Neural cell (in vitro differentiated cells): ENCODE measurements around the gene DKC1. TPM values are rescaled to one million over a fixed set of nuclear protein-coding genes. Genes with fewer than 3 reads are reported as not detected.

Experiments
- H2AFZ ChIP-seq: fragments of 200-600, 300-800 bp; sonication (generic), shearing (Covaris generic); 2 replicates; pipeline ENCODE4 v1.6.0; 2014; ENCODE audit warnings: low read depth, mild to moderate bottlenecking, antibody characterized with exemption, low read length, moderate library complexity
- H3F3A ChIP-seq: fragments of 200-600 bp; shearing (Covaris generic); 2 replicates; pipeline ENCODE4 v1.6.1; 2016; ENCODE audit warnings: mild to moderate bottlenecking, moderate library complexity, mixed read lengths, antibody characterized with exemption, low read length; ENCODE audit not compliant: insufficient read depth, poor library complexity, severe bottlenecking
- H3K27ac ChIP-seq: fragments of 200-600, 300-800 bp; sonication (generic), shearing (Covaris generic); 2 replicates; pipeline ENCODE4 v1.5.1; 2014; ENCODE audit warnings: mild to moderate bottlenecking, low read length, moderate library complexity
- H3K27me3 ChIP-seq: fragments of 300-800, 200-600 bp; sonication (generic), shearing (Covaris generic); 2 replicates; pipeline ENCODE4 v1.6.0; 2014; ENCODE audit warnings: mild to moderate bottlenecking, low read depth, low read length, moderate library complexity; ENCODE audit not compliant: insufficient read depth
- H3K36me3 ChIP-seq: fragments of 300-800, 200-600 bp; sonication (generic), shearing (Covaris generic); 2 replicates; pipeline ENCODE4 v1.5.1; 2014; ENCODE audit warnings: mild to moderate bottlenecking, antibody characterized with exemption, low read length, moderate library complexity; ENCODE audit not compliant: insufficient read depth
- H3K4me2 ChIP-seq: fragments of 300-800, 200-600 bp; sonication (generic), shearing (Covaris generic); 2 replicates; pipeline ENCODE4 v1.6.0; 2014; ENCODE audit warnings: mild to moderate bottlenecking, low read length
- H3K4me3 ChIP-seq: fragments of 300-800, 200-600 bp; sonication (generic), shearing (Covaris generic); 2 replicates; pipeline ENCODE4 v1.5.1; 2014; ENCODE audit warnings: mild to moderate bottlenecking, low read length, moderate library complexity
- H3K79me2 ChIP-seq: fragments of 200-600 bp; shearing (Covaris generic); replicated peaks from 2 replicates; pipeline ENCODE4 v1.6.0; 2014; ENCODE audit warnings: mild to moderate bottlenecking, low read length, moderate library complexity; ENCODE audit not compliant: insufficient read depth
- H3K9ac ChIP-seq: fragments of 300-800, 200-600 bp; sonication (generic), shearing (Covaris generic); 2 replicates; pipeline ENCODE4 v1.6.1; 2016; ENCODE audit warnings: mild to moderate bottlenecking, low read length, mixed read lengths
- H3K9me2 ChIP-seq: fragments of 200-600 bp; shearing (Covaris generic); 2 replicates; pipeline ENCODE4 v1.6.1; 2016; ENCODE audit warnings: mild to moderate bottlenecking, low read length, mixed read lengths; ENCODE audit not compliant: insufficient read depth
- H3K9me3 ChIP-seq: fragments of 200-600, 300-800 bp; sonication (generic), shearing (Covaris generic); 2 replicates; pipeline ENCODE4 v1.6.1; 2016; ENCODE audit warnings: mild to moderate bottlenecking, mixed run types, low read length, moderate library complexity, mixed read lengths
- H4K20me1 ChIP-seq: fragments of 200-600 bp; shearing (Covaris generic); 2 replicates; pipeline ENCODE4 v1.6.1; 2016; ENCODE audit warnings: mild to moderate bottlenecking, mixed run types; ENCODE audit not compliant: insufficient read depth
- EP300 ChIP-seq: fragments of 450-650 bp; conservative IDR thresholded peaks from 2 replicates; pipeline ENCODE4 v1.6.1; 2014; ENCODE audit warnings: antibody characterized with exemption, mild to moderate bottlenecking, moderate library complexity; ENCODE audit not compliant: poor library complexity, severe bottlenecking
- EZH2 ChIP-seq: fragments of 200-600, 300-800 bp; shearing (Covaris generic), sonication (generic); IDR thresholded peaks from 2 replicates; pipeline ENCODE4 v1.6.1; 2014; ENCODE audit warnings: antibody characterized with exemption, low read length, borderline replicate concordance, mild to moderate bottlenecking; ENCODE audit not compliant: insufficient read depth, poor library complexity, severe bottlenecking
- MXI1 ChIP-seq: fragments of 450-650 bp; conservative IDR thresholded peaks from 2 replicates; pipeline ENCODE4 v1.6.1; 2014; ENCODE audit warnings: antibody characterized with exemption, mild to moderate bottlenecking; ENCODE audit not compliant: poor library complexity, severe bottlenecking
- POLR2AphosphoS5 ChIP-seq: IDR thresholded peaks from 2 replicates; pipeline ENCODE4 v1.6.1; 2012
- RAD21 ChIP-seq: fragments of 450-650 bp; conservative IDR thresholded peaks from 2 replicates; pipeline ENCODE4 v1.6.1; 2014; ENCODE audit warnings: antibody characterized with exemption, mild to moderate bottlenecking, moderate library complexity
- REST ChIP-seq: IDR thresholded peaks from 2 replicates; pipeline ENCODE4 v1.6.1; 2012; ENCODE audit warnings: borderline replicate concordance
- SMC3 ChIP-seq: fragments of 450-650 bp; conservative IDR thresholded peaks from 2 replicates; pipeline ENCODE4 v1.6.1; 2014; ENCODE audit warnings: antibody characterized with exemption, mild to moderate bottlenecking, moderate library complexity; ENCODE audit not compliant: poor library complexity
- TAF1 ChIP-seq: IDR thresholded peaks from 2 replicates; pipeline ENCODE4 v1.6.1; 2012; ENCODE audit warnings: low read depth
- polyA plus RNA-seq: library from polyadenylated mRNA; depleted of rRNA; stranded (reverse); fragments of >200 nt; gene quantifications from 2 replicates; pipeline ENCODE4 v1.2.3, GENCODE V29; 2014
- TF ChIP-seq, protein P1 (sequence below): fragments of 450-650 bp; IDR thresholded peaks from 2 replicates; pipeline ENCODE4 v1.5.1; 2014; ENCODE audit warnings: antibody characterized with exemption, mild to moderate bottlenecking, moderate library complexity; ENCODE audit not compliant: poor library complexity, severe bottlenecking

Gene DKC1
- polyA plus RNA-seq, 1 donor from 2014 or later, result 32.1 TPM

DNA sequence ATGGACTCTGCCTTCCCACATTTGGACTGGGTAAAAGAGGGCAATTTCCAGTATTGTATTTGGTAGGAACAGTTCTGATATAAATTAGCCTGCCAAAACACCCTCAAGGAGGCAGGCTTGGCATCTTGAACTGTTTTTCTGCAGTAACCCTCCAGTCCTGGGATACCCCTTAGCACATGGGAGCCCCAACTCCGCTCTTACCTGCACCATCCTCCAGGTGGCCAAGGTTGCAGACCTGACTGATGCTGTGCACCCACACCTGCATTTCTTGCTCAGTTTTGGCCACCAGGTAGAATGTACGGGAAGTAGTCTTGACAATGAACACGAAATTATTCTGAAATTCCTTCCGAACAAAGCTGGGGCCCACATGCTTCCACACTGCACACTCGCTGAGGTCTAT, 46.8 kb upstream of the DKC1 start:
- Histone ChIP-seq H3K36me3 (no peaks in the 10 kb centered on the region), H3K27ac (no peak overlapping the region), H3K4me2 (no peak overlapping the region), H3K27me3 (no peaks in the 10 kb centered on the region), H3K9me3 (no peaks in the 10 kb centered on the region), H3F3A (no peaks in the 10 kb centered on the region), H2AFZ (no peak overlapping the region), H3K9me2 (no peaks in the 10 kb centered on the region), H3K9ac (no peak overlapping the region), H3K79me2 (no peaks in the 10 kb centered on the region), H3K4me3 (no peak overlapping the region), H4K20me1 (no peaks in the 10 kb centered on the region)
- TF ChIP-seq, protein P1, sequence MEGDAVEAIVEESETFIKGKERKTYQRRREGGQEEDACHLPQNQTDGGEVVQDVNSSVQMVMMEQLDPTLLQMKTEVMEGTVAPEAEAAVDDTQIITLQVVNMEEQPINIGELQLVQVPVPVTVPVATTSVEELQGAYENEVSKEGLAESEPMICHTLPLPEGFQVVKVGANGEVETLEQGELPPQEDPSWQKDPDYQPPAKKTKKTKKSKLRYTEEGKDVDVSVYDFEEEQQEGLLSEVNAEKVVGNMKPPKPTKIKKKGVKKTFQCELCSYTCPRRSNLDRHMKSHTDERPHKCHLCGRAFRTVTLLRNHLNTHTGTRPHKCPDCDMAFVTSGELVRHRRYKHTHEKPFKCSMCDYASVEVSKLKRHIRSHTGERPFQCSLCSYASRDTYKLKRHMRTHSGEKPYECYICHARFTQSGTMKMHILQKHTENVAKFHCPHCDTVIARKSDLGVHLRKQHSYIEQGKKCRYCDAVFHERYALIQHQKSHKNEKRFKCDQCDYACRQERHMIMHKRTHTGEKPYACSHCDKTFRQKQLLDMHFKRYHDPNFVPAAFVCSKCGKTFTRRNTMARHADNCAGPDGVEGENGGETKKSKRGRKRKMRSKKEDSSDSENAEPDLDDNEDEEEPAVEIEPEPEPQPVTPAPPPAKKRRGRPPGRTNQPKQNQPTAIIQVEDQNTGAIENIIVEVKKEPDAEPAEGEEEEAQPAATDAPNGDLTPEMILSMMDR, result no peak
- TF ChIP-seq REST (no peak), RAD21 (no peak), TAF1 (no peak), POLR2AphosphoS5 (no peak), MXI1 (no peak), EZH2 (no peak), SMC3 (no peak), EP300 (no peak)

DNA sequence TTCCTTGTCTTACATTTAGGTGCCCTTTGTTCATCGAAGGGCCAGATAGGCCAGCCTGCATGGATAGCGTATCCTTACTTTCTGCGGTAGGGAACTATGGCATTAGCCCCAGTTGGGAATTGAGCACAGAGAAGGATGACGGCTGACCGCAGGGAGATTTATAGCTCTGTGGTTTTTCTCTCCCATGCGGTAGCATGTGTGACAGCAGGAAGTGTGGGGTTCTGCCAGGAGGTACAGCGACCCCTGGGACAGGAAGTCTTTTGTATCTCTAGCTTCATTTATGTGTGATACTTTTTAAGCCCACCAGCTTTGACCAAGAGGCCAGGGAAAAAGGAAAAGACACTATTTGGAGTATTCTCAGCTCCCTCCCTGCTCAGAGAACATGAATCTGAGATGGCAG, 44.8 kb upstream of the DKC1 start:
- no peak overlapping the region for H3K27ac ChIP-seq
- H2AFZ ChIP-seq, result no peak overlapping the region
- no peaks in the 10 kb centered on the region for H3K9me2 ChIP-seq
- H4K20me1 ChIP-seq, result no peaks in the 10 kb centered on the region
- no peaks in the 10 kb centered on the region for H3K79me2 ChIP-seq
- H3F3A ChIP-seq, result no peaks in the 10 kb centered on the region
- TF ChIP-seq POLR2AphosphoS5 (no peak), EP300 (no peak), EZH2 (no peak), RAD21 (no peak), REST (no peak), MXI1 (no peak)
- no peaks in the 10 kb centered on the region for H3K27me3 ChIP-seq
- no peaks in the 10 kb centered on the region for H3K9me3 ChIP-seq
- H3K36me3 ChIP-seq, result no peaks in the 10 kb centered on the region
- no peak overlapping the region for H3K4me3 ChIP-seq
- H3K9ac ChIP-seq, result no peak overlapping the region
- H3K4me2 ChIP-seq, result no peak overlapping the region
